Kidney (tissue), 14 donors: Measurements from ENCODE around the gene PSMD2. TPM values are rescaled to one million over a fixed set of nuclear protein-coding genes. Genes with fewer than 3 reads are reported as not detected.

Source experiments
- DNase-seq, 5 donors: peaks; one replicate each; pipeline ENCODE4 v3.0.0-alpha.2; 2013 to 2020
- FAIRE-seq: peaks from 2 replicates; lab custom pipeline; 2012; peaks lifted over from hg19 to GRCh38; lab: Jason Lieb, UNC
- H3K27ac ChIP-seq, 2 donors: one replicate each; pipeline ENCODE4 v1.7.0; 2013; ENCODE audit warnings: low read depth in 2 of 2, low read length in 2 of 2, inconsistent platforms in 1 of 2
- H3K27me3 ChIP-seq: one replicate; pipeline ENCODE4 v1.7.1; 2013; ENCODE audit warnings: low read length, inconsistent platforms; ENCODE audit not compliant: control insufficient read depth, insufficient read depth
- H3K36me3 ChIP-seq, 3 donors: one replicate each; pipeline versions ENCODE4 v1.7.0 to v1.7.1; 2013; ENCODE audit warnings: low read length in 3 of 3, control low read depth in 1 of 3, inconsistent platforms in 1 of 3; ENCODE audit not compliant: insufficient read depth in 3 of 3, control insufficient read depth in 2 of 3
- H3K4me1 ChIP-seq, 3 donors: one replicate each; pipeline versions ENCODE4 v1.7.0 to v1.7.1; 2013; ENCODE audit warnings: low read length in 3 of 3, inconsistent platforms in 1 of 3, low read depth in 1 of 3; ENCODE audit not compliant: control insufficient read depth in 2 of 3, insufficient read depth in 2 of 3
- H3K4me3 ChIP-seq, 3 donors: one replicate each; pipeline versions ENCODE4 v1.7.0 to v1.8.1; 2013; ENCODE audit warnings: low read length in 3 of 3, control low read depth in 1 of 3, inconsistent platforms in 1 of 3
- H3K9ac ChIP-seq, 3 donors: one replicate each; pipeline versions ENCODE4 v1.7.0 to v1.7.1; 2013; ENCODE audit warnings: low read length in 3 of 3, control low read depth in 1 of 3, inconsistent platforms in 1 of 3
- H3K9me3 ChIP-seq, 3 donors: one replicate each; pipeline versions ENCODE4 v1.7.0 to v1.7.1; 2013; ENCODE audit warnings: low read length in 3 of 3, control low read depth in 1 of 3, inconsistent platforms in 1 of 3; ENCODE audit not compliant: control insufficient read depth in 2 of 3, insufficient read depth in 1 of 3
- intact Hi-C: fragments of 100-400 bp; cut with DNase I; formaldehyde crosslinking; loops from one replicate; pipeline ENCODE4 v1.11.1; 2022
- polyA plus RNA-seq: library from polyadenylated mRNA; stranded (reverse); fragments of 350-450 nt; fragmentation: Illumina TruSeq; extraction: RNeasy Lipid Tissue Mini Kit (QIAGEN cat#74804); gene quantifications from one replicate; pipeline ENCODE4 v1.2.3, GENCODE V29; 2014; ENCODE audit warnings: low read depth, low replicate concordance; ENCODE audit not compliant: insufficient read depth
- total RNA-seq: library from RNA; stranded (reverse); fragmentation: NEBNext Ultra II Directional; extraction: Animal tissue kit (Norgen Biotek cat#: 25700); gene quantifications from one replicate; pipeline ENCODE4 v1.2.1, GENCODE V29; 2021
- TF ChIP-seq, protein P1 (sequence below): IDR thresholded peaks from 3 replicates; pipeline ENCODE4 v1.5.1; 2012; ENCODE audit warnings: mild to moderate bottlenecking, moderate library complexity, borderline replicate concordance; ENCODE audit not compliant: insufficient read depth; ENCODE audit errors: extremely low read depth
- donor health status: control.
- donor health status: control.
- donor health status: control.
- donor health status: control.
- donor health status: control.
- donor health status: DM: yes; HTN: yes; CAD: no.
- donor health status: Normal renal cell carcinoma (clear cell type).

PSMD2 gene
- total and polyA plus RNA-seq, 2 donors from 2014 or later: 104 to 149 TPM

DNA sequence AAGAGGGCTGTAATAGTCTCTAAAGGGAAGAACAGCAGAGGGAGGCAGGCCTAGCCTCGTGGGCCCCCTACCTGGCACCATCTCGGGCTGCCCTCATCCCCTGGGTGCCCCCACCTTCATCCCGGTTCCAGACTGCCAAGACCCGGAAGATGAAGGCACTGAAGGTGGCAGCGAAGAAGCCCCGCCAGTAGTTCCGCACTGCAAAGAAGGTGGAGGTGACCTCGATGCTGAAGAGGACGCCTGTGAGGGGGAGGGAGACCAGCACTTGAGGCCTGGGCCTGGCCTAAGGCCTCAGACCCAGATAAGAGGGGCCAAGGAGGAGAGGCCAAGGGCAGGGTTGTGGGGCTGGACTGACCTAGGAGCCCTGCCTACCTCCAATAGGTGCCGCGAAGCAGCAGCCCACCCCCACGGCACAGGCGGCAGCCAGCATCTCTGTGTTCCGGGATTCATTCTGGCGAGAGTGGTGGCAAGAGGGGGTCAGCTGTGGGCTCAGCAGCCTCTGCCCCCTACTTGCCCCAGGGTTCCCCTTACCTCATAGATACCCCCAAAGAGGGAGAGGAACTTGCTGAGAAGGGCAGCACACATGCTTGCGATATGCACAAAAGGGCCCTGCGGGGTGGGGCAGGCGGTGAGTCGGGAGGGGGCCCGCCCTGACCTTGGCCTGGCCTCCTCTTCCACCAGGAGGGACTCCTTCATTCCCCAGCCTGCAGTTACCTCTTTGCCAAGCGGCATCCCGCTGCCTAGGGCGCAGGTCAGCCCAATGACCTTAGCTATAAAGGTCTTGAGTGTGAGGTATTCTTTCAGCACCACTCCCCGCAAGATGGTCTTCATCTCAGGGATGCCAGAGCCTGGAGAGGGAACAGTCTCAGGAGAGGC lies 58.4 kb downstream of the PSMD2 start:
- no peak overlapping the region for H3K4me3 ChIP-seq
- no peak overlapping the region for H3K27ac ChIP-seq
- H3K27me3 ChIP-seq: no peaks in the 10 kb centered on the region
- intact Hi-C loops: no loop called here
- TF ChIP-seq, protein P1, sequence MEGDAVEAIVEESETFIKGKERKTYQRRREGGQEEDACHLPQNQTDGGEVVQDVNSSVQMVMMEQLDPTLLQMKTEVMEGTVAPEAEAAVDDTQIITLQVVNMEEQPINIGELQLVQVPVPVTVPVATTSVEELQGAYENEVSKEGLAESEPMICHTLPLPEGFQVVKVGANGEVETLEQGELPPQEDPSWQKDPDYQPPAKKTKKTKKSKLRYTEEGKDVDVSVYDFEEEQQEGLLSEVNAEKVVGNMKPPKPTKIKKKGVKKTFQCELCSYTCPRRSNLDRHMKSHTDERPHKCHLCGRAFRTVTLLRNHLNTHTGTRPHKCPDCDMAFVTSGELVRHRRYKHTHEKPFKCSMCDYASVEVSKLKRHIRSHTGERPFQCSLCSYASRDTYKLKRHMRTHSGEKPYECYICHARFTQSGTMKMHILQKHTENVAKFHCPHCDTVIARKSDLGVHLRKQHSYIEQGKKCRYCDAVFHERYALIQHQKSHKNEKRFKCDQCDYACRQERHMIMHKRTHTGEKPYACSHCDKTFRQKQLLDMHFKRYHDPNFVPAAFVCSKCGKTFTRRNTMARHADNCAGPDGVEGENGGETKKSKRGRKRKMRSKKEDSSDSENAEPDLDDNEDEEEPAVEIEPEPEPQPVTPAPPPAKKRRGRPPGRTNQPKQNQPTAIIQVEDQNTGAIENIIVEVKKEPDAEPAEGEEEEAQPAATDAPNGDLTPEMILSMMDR: no peak
- peaks cover 0 to 5% (median 4%) of the 10 kb centered on the region in 3 donors for H3K36me3 ChIP-seq
- H3K9ac ChIP-seq: no peak overlapping the region
- no peaks in the 10 kb centered on the region for H3K9me3 ChIP-seq
- no peak for FAIRE-seq
- DNase-seq: peak in 1 of 5 donors; percentile 64
- H3K4me1 ChIP-seq: peaks cover 0 to 13% (median 12%) of the 10 kb centered on the region in 3 donors

DNA sequence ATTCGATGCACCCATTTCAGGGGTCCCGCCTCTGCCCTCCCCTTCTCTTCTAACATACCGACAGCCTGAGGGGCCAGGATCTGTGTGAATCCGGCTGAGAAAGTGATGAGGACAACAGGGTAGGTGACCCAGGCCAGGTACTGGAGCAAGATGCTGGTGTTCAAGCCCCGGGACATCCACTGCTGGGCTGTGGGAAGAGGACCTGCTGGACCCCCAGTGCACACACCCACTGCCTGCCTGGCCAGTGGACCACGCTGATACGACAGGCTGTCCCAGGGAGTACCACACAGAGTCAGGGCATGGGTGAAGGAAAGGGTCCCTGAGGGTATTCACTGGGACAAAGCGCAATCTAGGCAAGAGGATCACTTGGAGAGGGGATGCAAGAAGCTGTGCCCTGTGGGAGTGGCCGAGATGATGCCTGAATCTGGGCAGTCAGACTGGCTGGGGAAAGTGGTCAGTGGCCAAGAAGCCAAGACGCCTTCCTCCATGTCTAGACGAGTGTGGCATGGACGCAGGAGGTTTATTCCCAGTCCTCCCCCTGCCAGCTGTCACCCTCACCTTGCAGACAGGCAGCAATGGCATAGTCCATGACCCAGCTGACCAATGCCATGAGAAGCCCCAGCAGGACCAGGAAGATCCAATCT lies 59.2 kb downstream of the PSMD2 start:
- TF ChIP-seq, protein P1: no peak
- no peak overlapping the region for H3K4me3 ChIP-seq
- peaks cover 0 to 5% (median 4%) of the 10 kb centered on the region in 3 donors for H3K36me3 ChIP-seq
- no peak overlapping the region for H3K9ac ChIP-seq
- FAIRE-seq (no peak), DNase-seq (peak in 1 of 5 donors; percentile 29)
- intact Hi-C loops: no loop called here
- H3K27ac ChIP-seq: no peak overlapping the region
- H3K9me3 ChIP-seq: no peaks in the 10 kb centered on the region
- no peaks in the 10 kb centered on the region for H3K27me3 ChIP-seq
- H3K4me1 ChIP-seq: peaks cover 0 to 13% (median 12%) of the 10 kb centered on the region in 3 donors

Other genes starting within 250 kb of the PSMD2 start
- gene HTR3C, start 246.2 kb upstream of the PSMD2 start, total RNA-seq: not detected
- not detected for gene HTR3C, start 246.2 kb upstream of the PSMD2 start, polyA plus RNA-seq
- gene HTR3E, start 202.2 kb upstream of the PSMD2 start, total RNA-seq: not detected
- not detected for gene HTR3E, start 202.2 kb upstream of the PSMD2 start, polyA plus RNA-seq
- 36.9 TPM for gene EIF2B5, start 163.9 kb upstream of the PSMD2 start, total RNA-seq
- gene EIF2B5, start 163.9 kb upstream of the PSMD2 start, polyA plus RNA-seq: 37.0 TPM
- gene DVL3, start 143.9 kb upstream of the PSMD2 start, total RNA-seq: 57.4 TPM
- 30.3 TPM for gene DVL3, start 143.9 kb upstream of the PSMD2 start, polyA plus RNA-seq
- 329 TPM for gene AP2M1, start 124.4 kb upstream of the PSMD2 start, total RNA-seq
- gene AP2M1, start 124.4 kb upstream of the PSMD2 start, polyA plus RNA-seq: 353 TPM
- gene ABCF3, start 113.0 kb upstream of the PSMD2 start, total RNA-seq: 69.0 TPM
- gene ABCF3, start 113.0 kb upstream of the PSMD2 start, polyA plus RNA-seq: 49.1 TPM
- gene VWA5B2, start 69.7 kb upstream of the PSMD2 start, total RNA-seq: 0.25 TPM
- gene VWA5B2, start 69.7 kb upstream of the PSMD2 start, polyA plus RNA-seq: 0.11 TPM
- gene ALG3, start 50.3 kb upstream of the PSMD2 start, total RNA-seq: 33.6 TPM
- 39.8 TPM for gene ALG3, start 50.3 kb upstream of the PSMD2 start, polyA plus RNA-seq
- 2.8 TPM for gene EEF1AKMT4, start 49.6 kb upstream of the PSMD2 start, total RNA-seq
- 6.1 TPM for gene EEF1AKMT4, start 49.6 kb upstream of the PSMD2 start, polyA plus RNA-seq
- gene CAMK2N2, start 37.7 kb upstream of the PSMD2 start, total RNA-seq: 0.31 TPM
- 0.39 TPM for gene CAMK2N2, start 37.7 kb upstream of the PSMD2 start, polyA plus RNA-seq
- not detected for gene ECE2, start 23.2 kb upstream of the PSMD2 start, total RNA-seq
- gene ECE2, start 23.2 kb upstream of the PSMD2 start, polyA plus RNA-seq: not detected
- gene EIF4G1, start 15.4 kb downstream of the PSMD2 start, total RNA-seq: 327 TPM
- 118 TPM for gene EIF4G1, start 15.4 kb downstream of the PSMD2 start, polyA plus RNA-seq
- gene FAM131A, start 38.4 kb downstream of the PSMD2 start, total RNA-seq: 20.1 TPM
- gene FAM131A, start 38.4 kb downstream of the PSMD2 start, polyA plus RNA-seq: 14.0 TPM
- gene CLCN2, start 62.4 kb downstream of the PSMD2 start, total RNA-seq: 10.4 TPM
- gene CLCN2, start 62.4 kb downstream of the PSMD2 start, polyA plus RNA-seq: 6.4 TPM
- gene POLR2H, start 62.5 kb downstream of the PSMD2 start, total RNA-seq: 82.0 TPM
- 157 TPM for gene POLR2H, start 62.5 kb downstream of the PSMD2 start, polyA plus RNA-seq
- gene THPO, start 79.0 kb downstream of the PSMD2 start, total RNA-seq: 0.85 TPM
- 5.7 TPM for gene THPO, start 79.0 kb downstream of the PSMD2 start, polyA plus RNA-seq
- 16.8 TPM for gene CHRD, start 80.8 kb downstream of the PSMD2 start, total RNA-seq
- 18.6 TPM for gene CHRD, start 80.8 kb downstream of the PSMD2 start, polyA plus RNA-seq